CD4-positive, alpha-beta T cell treated with Interleukin-2 at 100 ng/mL for 4 hours (primary cell): Measurements from ENCODE around the gene VOPP1.
A peak's percentile ranks its signal among the peaks of the same experiment; 100 is the strongest.
"Not testable (repeated sequence)": the region's sequence is repeated elsewhere in the genome, so short reads cannot be mapped to it uniquely, and the experiment has no call there.

Experiments used
- DNase-seq: peaks from one replicate; pipeline ENCODE4 v3.0.0-alpha.2; 2020; ENCODE audit warnings: low spot score

Gene VOPP1

GRCh38 chr7:55572378-55573233, at the start of gene VOPP1:
Gene VOPP1 (minus strand): TSS chr7:55572502. CDS start chr7:55572324, 178 bp downstream.
- peak; percentile 57 for DNase-seq

GRCh38 chr7:55618913-55619312, 46.6 kb upstream of the VOPP1 start:
- no peak for DNase-seq

DNA sequence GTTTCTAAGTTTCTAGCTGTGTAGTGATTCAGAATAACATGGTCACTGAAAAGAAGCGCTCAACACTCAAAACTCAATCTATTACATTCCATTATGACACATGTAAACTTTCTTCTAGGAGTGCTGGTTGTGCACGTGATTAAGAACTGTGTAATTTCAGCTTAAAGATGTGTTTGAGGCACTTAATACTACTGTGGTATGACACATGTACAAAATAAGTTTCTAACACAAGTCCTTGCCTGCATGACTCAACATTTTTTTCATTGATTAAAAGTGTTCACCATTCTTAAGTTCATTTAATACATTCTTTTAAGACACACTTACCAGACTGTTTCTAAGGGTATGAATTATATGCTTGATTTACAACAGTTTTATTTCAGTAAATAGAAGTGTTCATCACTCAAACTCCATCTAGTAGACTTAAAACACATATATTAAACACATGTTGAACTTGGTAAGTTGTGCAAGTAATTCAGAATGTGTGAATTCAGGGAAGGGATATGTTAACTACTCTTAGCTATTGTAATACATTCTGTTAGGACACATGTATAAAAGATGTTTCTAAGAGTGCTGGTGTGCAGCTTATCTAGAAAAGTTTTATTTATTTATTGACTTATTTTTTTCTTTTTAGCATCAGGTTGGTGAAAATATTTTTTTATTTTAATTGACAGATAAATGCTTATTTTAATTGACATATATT, 42.2 kb upstream of the VOPP1 start:
- DNase-seq = not testable (repeated sequence)

GRCh38 chr7:55609726-55610125, 37.4 kb upstream of the VOPP1 start:
- not testable (repeated sequence) for DNase-seq

- DNase-seq = not testable (repeated sequence)
These were observed 33.4 kb upstream of the VOPP1 start for GRCh38 chr7:55605661-55606060.

DNA sequence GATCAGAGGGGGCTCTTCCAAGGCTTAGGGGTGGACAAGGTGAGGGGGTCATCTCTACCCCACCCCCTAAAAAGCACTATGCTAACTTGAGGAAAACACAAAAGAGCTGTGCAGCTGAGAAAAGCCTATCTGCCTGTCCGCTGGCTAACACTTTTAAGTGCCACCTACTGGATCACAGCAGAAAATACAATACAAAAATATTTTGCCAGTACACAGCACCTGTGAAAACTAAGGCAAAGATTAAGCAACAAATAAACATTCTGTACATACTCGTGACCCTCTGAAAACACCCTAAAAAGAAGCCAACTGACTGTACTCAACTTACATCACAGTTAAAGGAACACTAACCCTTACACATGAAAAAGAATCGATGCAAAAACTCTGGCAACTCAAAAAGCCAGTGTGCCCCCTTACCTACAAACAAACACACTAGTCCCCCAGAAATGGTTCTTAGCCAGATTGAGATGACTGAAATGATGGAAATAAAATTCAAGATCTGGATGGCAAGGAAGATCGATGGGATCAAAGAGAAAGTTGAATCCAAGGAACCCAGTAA, 25.7 kb upstream of the VOPP1 start:
- DNase-seq = peak; percentile 43

DNA sequence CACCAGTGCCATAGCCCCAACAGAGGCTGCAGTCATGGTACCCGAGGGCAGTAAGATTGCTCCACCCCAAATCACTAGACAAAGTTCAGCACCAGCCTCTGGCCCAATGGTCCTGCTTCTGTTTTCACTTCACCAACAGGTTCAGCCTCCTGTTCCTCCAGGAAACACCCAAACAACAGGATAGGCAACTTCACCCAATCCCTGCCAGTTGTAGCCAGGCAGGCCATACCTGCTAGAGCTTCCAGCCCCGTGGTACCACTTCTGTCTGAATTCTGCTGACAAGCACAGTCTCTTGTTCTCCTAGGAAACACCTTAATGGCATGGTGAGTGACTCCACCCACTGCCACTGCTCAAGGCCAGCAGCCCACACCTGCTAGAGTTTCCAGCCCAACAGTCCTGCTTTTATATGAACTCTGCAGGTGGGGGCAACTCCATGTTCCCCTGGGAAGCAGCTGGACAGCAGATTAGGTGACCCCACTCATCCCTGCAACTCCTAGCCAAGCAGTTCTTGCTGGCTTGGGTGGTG, 25.0 kb upstream of the VOPP1 start:
- DNase-seq = not testable (repeated sequence)

DNA sequence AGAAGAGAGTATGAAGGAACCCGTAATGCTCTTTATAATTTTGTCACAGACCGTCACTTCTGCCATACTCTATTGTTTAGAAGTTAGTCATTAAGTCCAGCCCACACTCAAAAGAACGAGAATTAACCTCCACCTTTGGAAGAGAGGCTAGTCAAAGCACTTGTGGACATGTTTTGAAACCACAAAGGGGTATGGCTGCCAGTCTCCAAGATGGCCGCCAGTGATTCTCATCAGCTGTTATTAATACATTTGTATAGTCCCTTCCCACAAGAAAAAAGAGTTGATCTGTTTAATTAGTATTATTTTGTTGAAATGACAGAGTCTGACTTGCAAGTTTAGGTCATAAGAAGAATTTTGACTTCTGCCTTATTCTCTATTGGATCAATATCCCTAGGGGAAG, 23.2 kb upstream of the VOPP1 start:
- DNase-seq = no peak

DNA sequence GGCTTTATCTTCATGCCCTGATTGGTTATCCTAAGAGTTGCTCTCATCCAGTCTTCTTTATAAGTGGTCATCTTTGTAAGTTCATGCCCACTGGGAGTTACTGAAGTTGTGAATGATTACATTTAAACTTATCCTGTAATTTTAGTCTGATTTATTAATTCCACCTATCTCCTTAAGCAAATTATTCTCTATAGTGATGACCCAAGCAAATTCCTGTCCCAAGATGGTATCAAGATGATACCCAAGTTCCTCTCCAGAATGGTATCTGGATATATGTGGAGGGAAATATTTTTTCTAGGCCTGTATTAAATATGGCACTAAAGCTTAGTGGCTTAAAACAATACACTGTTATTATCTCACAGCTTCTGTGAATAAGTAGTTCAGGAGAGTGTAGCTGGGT, 22.6 kb upstream of the VOPP1 start:
- DNase-seq = no peak

DNA sequence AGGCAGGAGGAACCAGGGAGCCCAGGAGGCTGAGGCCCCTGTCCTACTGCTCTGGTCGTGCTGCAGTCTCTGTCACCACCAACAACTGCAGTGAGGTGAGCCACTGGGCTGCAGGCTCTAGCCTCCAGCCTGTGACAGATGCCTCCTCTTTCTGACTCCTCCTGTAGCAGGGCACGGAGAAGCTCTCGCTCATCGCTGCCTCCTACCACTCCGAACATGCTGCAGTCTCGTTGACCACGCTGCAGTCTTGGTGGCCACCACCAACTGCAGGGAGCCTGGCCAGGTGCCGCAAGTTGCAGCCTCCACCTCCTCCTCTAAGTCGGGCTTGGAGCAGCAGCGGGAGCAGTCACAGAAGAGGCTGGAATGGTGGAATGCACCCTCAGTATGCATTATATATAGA, 22.1 kb upstream of the VOPP1 start:
- DNase-seq = no peak

DNA sequence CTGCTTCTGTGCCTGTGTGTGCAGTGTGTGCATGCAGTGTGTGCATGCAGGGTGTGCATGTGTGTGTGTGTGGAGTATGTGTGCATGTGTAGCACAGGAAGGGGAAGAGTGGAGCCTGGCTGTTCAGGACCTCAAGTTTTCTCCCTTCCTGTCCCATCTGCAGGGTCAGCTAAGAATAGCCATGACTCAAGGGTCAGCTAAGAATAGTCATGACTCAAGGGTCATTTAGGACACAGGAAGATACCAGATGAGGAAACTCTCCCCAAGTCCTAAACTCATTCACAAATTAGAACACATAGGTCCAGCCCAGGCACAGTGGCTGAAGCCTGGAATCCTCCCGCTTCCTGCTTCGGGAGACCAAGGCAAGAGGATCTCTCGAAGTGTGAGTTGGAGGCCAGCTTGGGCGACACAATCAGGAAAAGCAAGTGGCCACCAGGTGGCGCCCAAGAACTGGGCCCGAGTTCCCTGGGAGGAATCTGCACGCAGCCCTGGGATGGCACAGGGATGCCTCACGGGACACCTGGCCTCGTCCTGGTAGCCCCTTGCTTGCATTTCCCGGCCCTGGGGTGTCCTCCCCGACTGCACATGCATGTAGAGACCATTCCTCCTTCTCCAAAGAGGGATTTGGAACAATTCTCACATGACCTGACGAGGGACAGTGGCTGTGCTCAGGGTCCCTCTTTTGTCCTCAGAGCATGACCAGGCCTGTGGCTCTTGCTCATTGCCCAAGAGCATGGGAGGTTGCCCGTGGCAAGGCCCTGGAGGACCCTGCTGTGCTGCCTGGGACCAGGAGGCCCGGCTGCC, 21.4 kb upstream of the VOPP1 start:
- DNase-seq = peak; percentile 72

GRCh38 chr7:55593172-55593514, 20.8 kb upstream of the VOPP1 start:
- no peak for DNase-seq

DNA sequence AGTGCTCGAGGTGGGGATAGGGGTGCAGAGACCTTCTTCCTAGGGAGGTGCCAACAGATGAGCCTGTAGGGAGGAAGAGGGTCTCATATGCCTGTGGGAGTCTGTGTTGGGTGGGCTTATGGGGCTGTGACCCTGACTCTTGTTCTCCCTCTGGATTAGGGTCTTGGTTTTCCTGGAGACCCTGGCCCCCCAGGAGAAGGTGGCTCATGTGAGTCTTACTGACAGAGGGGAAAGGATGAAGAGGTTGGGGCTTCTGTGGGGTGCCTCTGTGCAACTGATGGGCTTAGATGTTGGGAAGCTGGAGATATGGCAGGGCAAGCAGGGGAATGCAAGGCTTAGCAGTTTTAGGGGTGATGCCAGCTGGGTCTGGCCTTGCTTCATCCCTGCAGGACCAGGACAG, 20.2 kb upstream of the VOPP1 start:
- no peak for DNase-seq

DNA sequence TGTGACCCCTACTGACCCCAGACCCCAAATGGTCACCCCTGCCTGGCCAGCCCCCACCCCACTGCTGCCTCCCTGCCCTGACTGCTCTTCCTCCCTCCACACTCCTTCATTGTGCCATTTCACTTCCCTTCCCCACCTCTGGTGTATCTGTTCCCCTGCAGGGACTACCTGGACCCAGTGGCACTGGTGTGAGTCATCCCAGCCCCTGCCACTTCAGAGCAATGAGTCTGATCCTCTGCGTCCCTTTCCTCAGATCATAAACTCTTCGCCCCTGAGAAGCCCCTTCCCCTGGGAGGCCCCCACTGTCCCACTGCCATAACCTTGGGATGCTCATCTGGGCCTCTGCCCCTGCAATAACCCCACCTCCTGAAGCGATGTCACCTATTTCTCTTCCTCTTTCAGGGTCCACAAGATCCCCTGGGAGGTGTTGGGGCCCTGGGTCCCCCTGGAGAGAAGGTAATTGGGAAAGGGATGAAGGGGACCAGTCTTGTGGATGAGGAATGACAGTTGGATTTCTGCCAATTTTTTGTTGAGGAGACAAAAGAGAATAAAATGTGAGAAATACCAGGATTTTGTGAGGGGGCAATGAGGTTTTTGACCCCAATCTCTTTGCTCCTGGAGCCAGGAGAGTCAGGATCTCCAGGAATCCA, 19.1 kb upstream of the VOPP1 start:
- no peak for DNase-seq

- DNase-seq = no peak
These were observed 18.4 kb upstream of the VOPP1 start for GRCh38 chr7:55590517-55591281.

DNA sequence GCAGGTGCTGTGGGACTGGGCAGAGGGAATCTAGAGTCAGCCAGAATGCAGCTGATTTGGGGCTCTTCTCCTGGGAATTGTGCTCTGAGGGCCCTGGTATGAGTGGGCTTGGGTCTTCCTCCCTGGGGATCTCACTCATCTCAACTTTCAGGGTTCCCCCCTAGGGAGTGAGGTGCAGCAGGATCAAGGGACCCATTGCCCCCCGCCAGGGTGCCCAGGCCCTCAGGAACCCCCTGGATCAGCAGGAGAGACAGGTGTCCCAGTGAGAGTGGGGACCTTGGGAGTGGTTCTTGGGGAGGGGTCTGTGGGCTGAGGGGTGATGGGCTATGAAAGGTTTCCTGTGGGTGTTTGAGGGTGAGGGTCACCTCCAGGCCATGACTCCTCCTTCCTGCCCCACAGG, 17.6 kb upstream of the VOPP1 start:
- no peak for DNase-seq

- no peak for DNase-seq
These were observed 16.8 kb upstream of the VOPP1 start for GRCh38 chr7:55588976-55589604.

- no peak for DNase-seq
These were observed 16.0 kb upstream of the VOPP1 start for GRCh38 chr7:55588379-55588699.

- DNase-seq = no peak
These were observed 15.5 kb upstream of the VOPP1 start for GRCh38 chr7:55587687-55588378.

GRCh38 chr7:55582656-55583055, 10.4 kb upstream of the VOPP1 start:
- DNase-seq = not testable (repeated sequence)
